GM23248 (cell line): ENCODE data around the gene GSTP1.

Experiments
- EZH2 ChIP-seq: fragments of 200-600 bp; sonication (generic); IDR thresholded peaks from 2 replicates; pipeline ENCODE4 v1.6.1; 2018; ENCODE audit warnings: antibody characterized with exemption, mild to moderate bottlenecking; ENCODE audit not compliant: insufficient read depth, poor library complexity, severe bottlenecking
- EZH2phosphoT487 ChIP-seq: fragments of 200-600 bp; sonication (generic); IDR thresholded peaks from 2 replicates; pipeline ENCODE4 v1.6.1; 2018; ENCODE audit warnings: antibody characterized with exemption, moderate library complexity, mild to moderate bottlenecking, low read depth; ENCODE audit not compliant: insufficient read depth

GRCh38 chr11:67594480-67594879 is 10.9 kb downstream of the GSTP1 start:
- no peak for TF ChIP-seq EZH2
- TF ChIP-seq EZH2phosphoT487 = no peak
